Panc1 (cell line): ENCODE results near the gene TPCN1. TPM values are rescaled to one million over a fixed set of nuclear protein-coding genes. Genes with fewer than 3 reads are reported as not detected.

Experiments
- ATAC-seq: fragments of 200-7000 bp; cut with Tn5 transposase; 2 replicates; pipeline ENCODE4 v1.9.1; 2020; ENCODE audit warnings: mild to moderate bottlenecking, moderate library complexity
- BruUV-seq: library from RNA; stranded (reverse); fragments of 400-500 nt; replicated peaks from 2 replicates; lab custom pipeline; 2021; lab: Mats Ljungman, UMichigan
- CTCF ChIA-PET: fragments of 300-600 bp; sonication (Branson Sonifier 250); formaldehyde crosslinking; loops from one replicate; lab custom pipeline; 2022; ENCODE audit warnings: antibody characterized with exemption; lab: Charles Lee
- POLR2A ChIA-PET: fragments of 300-600 bp; sonication (Branson Sonifier 250); formaldehyde crosslinking; loops from one replicate; lab custom pipeline; 2022; ENCODE audit warnings: antibody characterized with exemption; lab: Charles Lee
- DNase-seq: peaks from one replicate; pipeline ENCODE4 v3.0.0-alpha.2; 2010; ENCODE audit warnings: low read depth, low spot score
- H3K27ac ChIP-seq: 2 replicates; pipeline ENCODE4 v1.5.1; 2011; ENCODE audit warnings: mild to moderate bottlenecking, low read length, inconsistent platforms
- H3K27me3 ChIP-seq: fragments of 200-500 bp; sonication (Bioruptor generic); 2 replicates; pipeline ENCODE4 v1.6.0; 2014; ENCODE audit warnings: low read length, inconsistent platforms; ENCODE audit not compliant: control insufficient read depth, insufficient read depth
- H3K36me3 ChIP-seq: fragments of 200-500 bp; sonication (Bioruptor generic); 2 replicates; pipeline ENCODE4 v1.5.1; 2014; ENCODE audit warnings: inconsistent platforms, mild to moderate bottlenecking, low read length, moderate library complexity; ENCODE audit not compliant: control insufficient read depth, insufficient read depth
- H3K4me1 ChIP-seq: 2 replicates; pipeline ENCODE4 v1.5.1; 2011; ENCODE audit warnings: inconsistent platforms, mild to moderate bottlenecking, low read length, moderate library complexity; ENCODE audit not compliant: control insufficient read depth, insufficient read depth
- H3K4me3 ChIP-seq, 2 experiments: 2 replicates each; pipeline ENCODE4 v1.5.1; 2011 to 2012; ENCODE audit warnings: low read depth in 2 of 2, low read length in 2 of 2, mild to moderate bottlenecking in 2 of 2, inconsistent platforms in 1 of 2, moderate library complexity in 1 of 2
- H3K9me3 ChIP-seq: fragments of 200-500 bp; sonication (Bioruptor generic); 2 replicates; pipeline ENCODE4 v1.5.1; 2014; ENCODE audit warnings: low read depth, mild to moderate bottlenecking, inconsistent platforms, low read length, moderate library complexity; ENCODE audit not compliant: control insufficient read depth, insufficient read depth
- POLR2AphosphoS5 ChIP-seq: IDR thresholded peaks from 2 replicates; pipeline ENCODE4 v1.6.1; 2012; ENCODE audit warnings: mild to moderate bottlenecking, low read depth, low read length, moderate library complexity
- SIN3A ChIP-seq: IDR thresholded peaks from 2 replicates; pipeline ENCODE4 v1.6.1; 2012; ENCODE audit warnings: low read depth, mild to moderate bottlenecking, low read length, moderate library complexity, borderline replicate concordance; ENCODE audit not compliant: insufficient read depth
- TCF7L2 ChIP-seq: IDR thresholded peaks from 2 replicates; pipeline ENCODE4 v1.6.1; 2011; ENCODE audit warnings: mild to moderate bottlenecking, low read depth, low read length, inconsistent platforms
- in situ Hi-C: cut with HindIII; loops from 2 replicates; pipeline ENCODE4 v1.10.0; 2016; ENCODE audit warnings: low sequenced_read_pairs, low pct_unique_long_range_greater_than_20kb
- intact Hi-C: fragments of 100-400 bp; cut with micrococcal nuclease; formaldehyde crosslinking; loops from one replicate; pipeline ENCODE4 v1.10.0; 2022; ENCODE audit not compliant: unreplicated experiment
- total RNA-seq: library from RNA; stranded (reverse); gene quantifications from one replicate; pipeline ENCODE4 v1.2.1, GENCODE V29; 2021; ENCODE audit not compliant: unreplicated experiment
- TF ChIP-seq, protein P1 (sequence below), 2 experiments: IDR thresholded peaks; 2 replicates each; pipeline ENCODE4 v1.6.1; 2011 to 2012; ENCODE audit warnings: low read depth in 2 of 2, control low read depth in 1 of 2, low read length in 1 of 2, mild to moderate bottlenecking in 1 of 2, moderate library complexity in 1 of 2; ENCODE audit not compliant: insufficient read depth in 1 of 2
- TF ChIP-seq, protein P2 (sequence below): fragments of 450-650 bp; IDR thresholded peaks from 2 replicates; pipeline ENCODE4 v1.5.1; 2017; ENCODE audit warnings: mild to moderate bottlenecking

Gene TPCN1
- total RNA-seq, 1 experiment from 2014 or later, result 75.2 TPM

DNA sequence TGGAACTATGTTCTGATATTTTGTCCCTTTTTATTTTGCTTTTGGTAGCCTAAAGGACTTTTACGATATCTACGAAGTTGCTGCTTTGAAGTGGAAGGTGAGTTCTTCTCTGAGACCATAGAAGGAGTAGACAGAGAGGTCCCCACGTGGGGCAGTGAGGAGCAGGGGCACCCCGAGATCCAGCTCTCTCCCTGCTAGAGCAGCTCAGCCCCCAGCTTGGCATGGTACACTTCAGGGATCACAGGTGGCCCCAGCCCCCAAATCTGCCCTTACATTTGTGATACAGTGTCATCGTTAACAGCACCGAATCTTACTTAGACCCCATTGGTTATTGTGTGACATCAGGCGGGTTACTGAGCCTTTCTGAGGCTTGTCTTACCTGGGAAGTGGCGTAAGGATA lies 56.9 kb downstream of the TPCN1 start:
- TF ChIP-seq, protein P1, sequence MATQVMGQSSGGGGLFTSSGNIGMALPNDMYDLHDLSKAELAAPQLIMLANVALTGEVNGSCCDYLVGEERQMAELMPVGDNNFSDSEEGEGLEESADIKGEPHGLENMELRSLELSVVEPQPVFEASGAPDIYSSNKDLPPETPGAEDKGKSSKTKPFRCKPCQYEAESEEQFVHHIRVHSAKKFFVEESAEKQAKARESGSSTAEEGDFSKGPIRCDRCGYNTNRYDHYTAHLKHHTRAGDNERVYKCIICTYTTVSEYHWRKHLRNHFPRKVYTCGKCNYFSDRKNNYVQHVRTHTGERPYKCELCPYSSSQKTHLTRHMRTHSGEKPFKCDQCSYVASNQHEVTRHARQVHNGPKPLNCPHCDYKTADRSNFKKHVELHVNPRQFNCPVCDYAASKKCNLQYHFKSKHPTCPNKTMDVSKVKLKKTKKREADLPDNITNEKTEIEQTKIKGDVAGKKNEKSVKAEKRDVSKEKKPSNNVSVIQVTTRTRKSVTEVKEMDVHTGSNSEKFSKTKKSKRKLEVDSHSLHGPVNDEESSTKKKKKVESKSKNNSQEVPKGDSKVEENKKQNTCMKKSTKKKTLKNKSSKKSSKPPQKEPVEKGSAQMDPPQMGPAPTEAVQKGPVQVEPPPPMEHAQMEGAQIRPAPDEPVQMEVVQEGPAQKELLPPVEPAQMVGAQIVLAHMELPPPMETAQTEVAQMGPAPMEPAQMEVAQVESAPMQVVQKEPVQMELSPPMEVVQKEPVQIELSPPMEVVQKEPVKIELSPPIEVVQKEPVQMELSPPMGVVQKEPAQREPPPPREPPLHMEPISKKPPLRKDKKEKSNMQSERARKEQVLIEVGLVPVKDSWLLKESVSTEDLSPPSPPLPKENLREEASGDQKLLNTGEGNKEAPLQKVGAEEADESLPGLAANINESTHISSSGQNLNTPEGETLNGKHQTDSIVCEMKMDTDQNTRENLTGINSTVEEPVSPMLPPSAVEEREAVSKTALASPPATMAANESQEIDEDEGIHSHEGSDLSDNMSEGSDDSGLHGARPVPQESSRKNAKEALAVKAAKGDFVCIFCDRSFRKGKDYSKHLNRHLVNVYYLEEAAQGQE (IDR thresholded peaks at IDR 0.05; ENCODE audit: insufficient read depth in 1 of 2, low read depth in 2 of 2, low read length in 1 of 2), result no peak
- no peak for TF ChIP-seq POLR2AphosphoS5
- TF ChIP-seq, protein P2, sequence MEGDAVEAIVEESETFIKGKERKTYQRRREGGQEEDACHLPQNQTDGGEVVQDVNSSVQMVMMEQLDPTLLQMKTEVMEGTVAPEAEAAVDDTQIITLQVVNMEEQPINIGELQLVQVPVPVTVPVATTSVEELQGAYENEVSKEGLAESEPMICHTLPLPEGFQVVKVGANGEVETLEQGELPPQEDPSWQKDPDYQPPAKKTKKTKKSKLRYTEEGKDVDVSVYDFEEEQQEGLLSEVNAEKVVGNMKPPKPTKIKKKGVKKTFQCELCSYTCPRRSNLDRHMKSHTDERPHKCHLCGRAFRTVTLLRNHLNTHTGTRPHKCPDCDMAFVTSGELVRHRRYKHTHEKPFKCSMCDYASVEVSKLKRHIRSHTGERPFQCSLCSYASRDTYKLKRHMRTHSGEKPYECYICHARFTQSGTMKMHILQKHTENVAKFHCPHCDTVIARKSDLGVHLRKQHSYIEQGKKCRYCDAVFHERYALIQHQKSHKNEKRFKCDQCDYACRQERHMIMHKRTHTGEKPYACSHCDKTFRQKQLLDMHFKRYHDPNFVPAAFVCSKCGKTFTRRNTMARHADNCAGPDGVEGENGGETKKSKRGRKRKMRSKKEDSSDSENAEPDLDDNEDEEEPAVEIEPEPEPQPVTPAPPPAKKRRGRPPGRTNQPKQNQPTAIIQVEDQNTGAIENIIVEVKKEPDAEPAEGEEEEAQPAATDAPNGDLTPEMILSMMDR, result no peak
- no peak for TF ChIP-seq SIN3A
- no peak for TF ChIP-seq TCF7L2
- ATAC-seq (no peak), DNase-seq (no peak)
- ChIA-PET POLR2A (no interaction called here), CTCF (no interaction called here)
- BruUV-seq, result no TSS peak
- in situ Hi-C loops, result no loop called here
- Histone ChIP-seq H3K4me1 (no peaks in the 10 kb centered on the region), H3K4me3 (no peak overlapping the region), H3K36me3 (no peaks in the 10 kb centered on the region), H3K27me3 (no peaks in the 10 kb centered on the region), H3K9me3 (no peaks in the 10 kb centered on the region), H3K27ac (no peak overlapping the region)
- intact Hi-C loops, result no loop called here

DNA sequence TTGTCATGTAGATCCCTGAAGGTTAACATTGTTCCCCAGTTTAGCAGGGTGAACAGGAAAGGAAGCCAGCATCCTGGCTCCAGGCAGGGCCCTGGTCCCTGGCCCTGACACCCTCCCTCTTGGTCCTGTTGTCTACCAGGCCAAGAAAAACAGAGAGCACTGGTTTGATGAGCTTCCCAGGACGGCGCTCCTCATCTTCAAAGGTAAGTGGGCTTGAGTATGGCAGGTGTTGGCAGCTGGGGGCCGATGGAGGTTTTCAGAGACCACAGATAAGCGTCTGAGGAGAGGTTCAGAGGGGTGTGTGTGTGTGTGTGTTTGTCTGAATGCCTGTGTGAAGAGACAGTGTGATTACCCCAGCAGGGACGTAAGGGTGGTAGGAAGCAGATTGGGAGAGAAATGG lies 57.4 kb downstream of the TPCN1 start:
- no TSS peak for BruUV-seq
- no peak for ATAC-seq

More for the DNA sequence above, 57.4 kb downstream of the TPCN1 start:
- Histone ChIP-seq H3K27me3 (no peaks in the 10 kb centered on the region), H3K9me3 (no peaks in the 10 kb centered on the region), H3K4me3 (no peak overlapping the region), H3K27ac (no peak overlapping the region), H3K4me1 (no peaks in the 10 kb centered on the region), H3K36me3 (no peaks in the 10 kb centered on the region)
- POLR2A ChIA-PET, result no interaction called here
- CTCF ChIA-PET, result no interaction called here
- intact Hi-C loops (no loop called here), in situ Hi-C loops (no loop called here)
- TF ChIP-seq, protein P1 (IDR thresholded peaks at IDR 0.05; ENCODE audit: insufficient read depth in 1 of 2, low read depth in 2 of 2, low read length in 1 of 2), result no peak
- TF ChIP-seq, protein P2, result no peak
- no peak for TF ChIP-seq POLR2AphosphoS5
- TF ChIP-seq SIN3A, result no peak
- no peak for TF ChIP-seq TCF7L2
- DNase-seq, result no peak
